Tibial artery (tissue), 4 donors: Measurements from ENCODE around the gene SLC30A3.

Source experiments
- DNase-seq, 2 donors: peaks; one replicate each; pipeline ENCODE4 v3.0.0-alpha.2; 2019
- H3K27ac ChIP-seq, 2 donors: fragments of 200-600 bp; sonication (generic) in 1 of 2; 1 replicate in 1 of 2; 2 replicates in 1 of 2; pipeline ENCODE4 v1.5.1; 2018 to 2019; ENCODE audit warnings: mild to moderate bottlenecking in 1 of 2
- H3K27me3 ChIP-seq, 2 donors: fragments of 200-600 bp; sonication (generic) in 1 of 2; one replicate each; pipeline versions ENCODE4 v1.5.1 to v1.6.0; 2016 to 2019
- H3K36me3 ChIP-seq, 3 donors: fragments of 200-600 bp; sonication (generic) in 2 of 3; one replicate each; pipeline ENCODE4 v1.5.1; 2016 to 2019; ENCODE audit warnings: mild to moderate bottlenecking in 2 of 3
- H3K4me1 ChIP-seq, 4 donors: fragments of 200-600 bp; sonication (generic) in 2 of 4; 1 replicate in 3 of 4; 2 replicates in 1 of 4; pipeline ENCODE4 v1.5.1; 2016 to 2019
- H3K4me3 ChIP-seq, 2 donors: fragments of 200-600 bp; sonication (generic) in 1 of 2; 1 replicate in 1 of 2; 2 replicates in 1 of 2; pipeline ENCODE4 v1.5.1; 2018 to 2019; ENCODE audit warnings: mild to moderate bottlenecking in 2 of 2
- H3K9me3 ChIP-seq, 3 donors: fragments of 200-600 bp; sonication (generic) in 1 of 3; one replicate each; pipeline ENCODE4 v1.5.1; 2016 to 2019
- intact Hi-C: fragments of 100-400 bp; cut with DNase I; formaldehyde crosslinking; loops from one replicate; pipeline ENCODE4 v1.15.0; 2023; ENCODE audit warnings: low total_unique reads
- TF ChIP-seq, protein P1 (sequence below), 2 experiments: fragments of 200-600 bp in 1 of 2; fragments of 450-650 bp in 1 of 2; IDR thresholded peaks; one replicate each; pipeline ENCODE4 v1.5.1; 2017 to 2019; ENCODE audit warnings: antibody characterized with exemption in 2 of 2, mild to moderate bottlenecking in 1 of 2, moderate library complexity in 1 of 2

The SLC30A3 gene

DNA sequence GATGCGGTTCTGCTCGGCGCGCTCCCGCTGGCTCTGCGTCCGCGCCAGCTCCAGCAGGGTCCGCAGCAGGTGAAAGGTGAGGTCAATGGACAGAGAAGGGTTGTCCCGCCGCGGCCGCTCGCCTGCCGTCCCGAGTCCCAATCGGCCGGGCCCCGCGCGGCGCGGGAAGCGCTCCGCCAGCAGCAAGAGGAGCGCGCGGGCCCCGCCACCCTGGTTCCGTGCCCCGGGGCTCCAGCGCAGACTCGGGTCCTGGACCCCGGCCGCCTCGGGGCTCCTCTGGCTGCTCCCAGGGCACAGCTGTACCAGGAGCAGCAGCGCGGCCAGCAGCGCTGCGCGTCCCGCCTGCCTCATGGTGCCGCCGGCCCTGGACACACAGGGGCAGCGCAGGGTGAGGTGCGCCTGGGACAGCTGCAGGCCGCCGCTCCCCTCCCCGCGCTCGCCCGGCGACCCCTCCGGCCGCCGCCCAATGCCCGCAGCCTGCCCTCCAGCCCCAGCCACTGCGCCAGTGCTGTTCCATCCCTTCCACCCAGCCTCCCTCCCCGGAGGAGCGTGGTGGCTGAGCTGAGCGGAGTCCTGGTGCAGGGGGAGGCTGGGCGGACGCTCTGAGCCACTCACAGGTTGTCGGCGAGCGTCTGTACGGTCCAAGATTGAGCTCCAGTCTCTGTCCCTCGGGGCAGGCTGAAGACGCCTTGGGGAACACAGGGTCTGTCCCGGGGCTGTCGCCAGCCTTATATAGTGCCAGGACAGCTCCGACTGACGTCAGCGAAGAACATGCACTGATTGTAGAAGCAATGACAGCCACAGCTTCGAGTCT lies 44.9 kb upstream of the SLC30A3 start:
- H3K36me3 ChIP-seq: peaks cover 19 to 39% (median 28%) of the 10 kb centered on the region in 3 donors
- TF ChIP-seq, protein P1, sequence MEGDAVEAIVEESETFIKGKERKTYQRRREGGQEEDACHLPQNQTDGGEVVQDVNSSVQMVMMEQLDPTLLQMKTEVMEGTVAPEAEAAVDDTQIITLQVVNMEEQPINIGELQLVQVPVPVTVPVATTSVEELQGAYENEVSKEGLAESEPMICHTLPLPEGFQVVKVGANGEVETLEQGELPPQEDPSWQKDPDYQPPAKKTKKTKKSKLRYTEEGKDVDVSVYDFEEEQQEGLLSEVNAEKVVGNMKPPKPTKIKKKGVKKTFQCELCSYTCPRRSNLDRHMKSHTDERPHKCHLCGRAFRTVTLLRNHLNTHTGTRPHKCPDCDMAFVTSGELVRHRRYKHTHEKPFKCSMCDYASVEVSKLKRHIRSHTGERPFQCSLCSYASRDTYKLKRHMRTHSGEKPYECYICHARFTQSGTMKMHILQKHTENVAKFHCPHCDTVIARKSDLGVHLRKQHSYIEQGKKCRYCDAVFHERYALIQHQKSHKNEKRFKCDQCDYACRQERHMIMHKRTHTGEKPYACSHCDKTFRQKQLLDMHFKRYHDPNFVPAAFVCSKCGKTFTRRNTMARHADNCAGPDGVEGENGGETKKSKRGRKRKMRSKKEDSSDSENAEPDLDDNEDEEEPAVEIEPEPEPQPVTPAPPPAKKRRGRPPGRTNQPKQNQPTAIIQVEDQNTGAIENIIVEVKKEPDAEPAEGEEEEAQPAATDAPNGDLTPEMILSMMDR (IDR thresholded peaks at IDR 0.05): no peak
- peaks cover 10 to 54% of the 10 kb centered on the region in 2 donors for H3K27me3 ChIP-seq
- no peak for DNase-seq
- H3K9me3 ChIP-seq: peaks cover 0 to 5% (median 0%) of the 10 kb centered on the region in 3 donors
- no peak overlapping the region for H3K4me3 ChIP-seq
- H3K27ac ChIP-seq: no peak overlapping the region
- intact Hi-C loops: no loop called here
- peaks cover 0 to 26% (median 21%) of the 10 kb centered on the region in 4 donors for H3K4me1 ChIP-seq

DNA sequence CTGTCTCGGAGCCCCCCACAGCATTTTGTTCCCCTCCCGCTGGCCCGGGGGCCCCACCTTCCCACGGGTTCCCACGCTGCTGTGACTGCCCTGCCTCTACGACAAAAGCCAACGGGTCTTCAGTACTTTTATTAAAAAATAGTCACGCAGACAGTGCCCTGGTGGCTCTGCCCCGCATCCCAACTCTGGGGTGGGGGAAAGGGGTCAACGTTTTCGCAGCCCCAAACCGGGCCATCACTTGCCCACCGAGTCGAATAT lies 44.4 kb upstream of the SLC30A3 start:
- TF ChIP-seq, protein P1 (IDR thresholded peaks at IDR 0.05): no peak

GRCh38 chr2:27306573-27307286 lies 43.9 kb upstream of the SLC30A3 start:
- intact Hi-C loops: no loop called here
- H3K27me3 ChIP-seq: peaks cover 10 to 54% of the 10 kb centered on the region in 2 donors
- no peak for DNase-seq
- H3K36me3 ChIP-seq: peaks cover 17 to 29% (median 20%) of the 10 kb centered on the region in 3 donors
- TF ChIP-seq, protein P1 (IDR thresholded peaks at IDR 0.05): no peak
- no peak overlapping the region for H3K27ac ChIP-seq
- no peak overlapping the region for H3K4me3 ChIP-seq
- H3K4me1 ChIP-seq: peaks cover 0 to 26% (median 21%) of the 10 kb centered on the region in 4 donors
- peaks cover 0 to 5% (median 0%) of the 10 kb centered on the region in 3 donors for H3K9me3 ChIP-seq

More for the DNA sequence above, 44.4 kb upstream of the SLC30A3 start:
- Histone ChIP-seq H3K9me3 (peaks cover 0 to 5% (median 0%) of the 10 kb centered on the region in 3 donors), H3K27me3 (peaks cover 10 to 54% of the 10 kb centered on the region in 2 donors), H3K27ac (no peak overlapping the region), H3K4me3 (no peak overlapping the region), H3K4me1 (peaks cover 0 to 26% (median 21%) of the 10 kb centered on the region in 4 donors), H3K36me3 (peaks cover 19 to 34% (median 25%) of the 10 kb centered on the region in 3 donors)
- no peak for DNase-seq
- intact Hi-C loops: no loop called here

- TF ChIP-seq, protein P1 (IDR thresholded peaks at IDR 0.05): no peak
- Histone ChIP-seq H3K36me3 (peaks cover 11 to 23% (median 14%) of the 10 kb centered on the region in 3 donors), H3K9me3 (peaks cover 0 to 5% (median 0%) of the 10 kb centered on the region in 3 donors), H3K27me3 (peaks cover 10 to 54% of the 10 kb centered on the region in 2 donors), H3K27ac (no peak overlapping the region), H3K4me1 (peaks cover 0 to 26% (median 21%) of the 10 kb centered on the region in 4 donors), H3K4me3 (no peak overlapping the region)
- DNase-seq: no peak
- intact Hi-C loops: no loop called here
Observed at GRCh38 chr2:27306136-27306535, 43.3 kb upstream of the SLC30A3 start.

- TF ChIP-seq, protein P1 (IDR thresholded peaks at IDR 0.05): no peak
- peaks cover 10 to 54% of the 10 kb centered on the region in 2 donors for H3K27me3 ChIP-seq
- peaks cover 0 to 5% (median 0%) of the 10 kb centered on the region in 3 donors for H3K9me3 ChIP-seq
- DNase-seq: no peak
- peaks cover 11 to 17% (median 11%) of the 10 kb centered on the region in 3 donors for H3K36me3 ChIP-seq
- no peak overlapping the region for H3K4me3 ChIP-seq
- intact Hi-C loops: loop anchor here (1.0 kb wide), 1 partner anchor 102 kb away; no protein-coding TSS in a partner anchor
- H3K27ac ChIP-seq: no peak overlapping the region
- H3K4me1 ChIP-seq: peaks cover 0 to 26% (median 21%) of the 10 kb centered on the region in 4 donors
Observed at GRCh38 chr2:27305516-27305915, 42.7 kb upstream of the SLC30A3 start.
